NCI-H748 treated with DMSO at 0.1 percent for 48 hours (cell line): Measurements from ENCODE around the gene LBR.

Source experiments
- DNase-seq: peaks from one replicate; lab custom pipeline; 2025; lab: John Stamatoyannopoulos, UW

The LBR gene

GRCh38 chr1:225373155-225373554 lies 54.7 kb downstream of the LBR start:
- no peak for DNase-seq

DNA sequence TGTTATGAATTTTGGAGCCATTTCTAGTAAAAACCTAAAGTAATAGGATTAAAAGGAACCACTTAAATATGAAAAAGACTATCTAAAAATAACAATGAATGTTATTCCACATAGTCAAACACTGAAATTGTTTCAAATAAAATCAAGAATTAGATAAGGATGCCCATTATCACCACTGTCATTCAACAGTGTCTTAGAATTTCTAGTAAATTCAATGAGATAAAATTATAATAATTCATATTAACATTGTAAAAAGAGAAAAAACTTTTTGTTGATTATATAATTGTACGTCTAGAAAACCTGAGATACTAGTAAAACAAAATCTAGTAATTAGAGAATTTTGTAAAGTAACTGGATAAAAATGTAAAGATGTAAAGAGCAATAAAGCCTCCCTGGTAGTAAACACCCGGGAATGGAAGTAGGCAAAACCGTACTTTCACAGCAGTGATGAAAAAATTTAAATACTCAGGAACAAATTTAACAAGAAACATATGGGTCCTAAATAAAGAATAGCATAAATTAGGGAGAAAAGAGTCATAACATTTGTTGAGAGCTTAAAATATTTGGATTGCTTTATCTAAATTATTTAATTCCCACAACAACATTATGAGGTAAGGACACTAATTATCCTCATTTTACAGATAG lies 56.4 kb downstream of the LBR start:
- no peak for DNase-seq

- DNase-seq, result no peak
Observed at GRCh38 chr1:225368036-225368552, 59.7 kb downstream of the LBR start.

GRCh38 chr1:225366552-225366951 lies 61.3 kb downstream of the LBR start:
- no peak for DNase-seq

GRCh38 chr1:225366018-225366417 lies 61.8 kb downstream of the LBR start:
- no peak for DNase-seq

- no peak for DNase-seq
Observed at GRCh38 chr1:225364439-225364838, 63.4 kb downstream of the LBR start.

- no peak for DNase-seq
Observed at GRCh38 chr1:225362805-225363204, 65.0 kb downstream of the LBR start.

DNA sequence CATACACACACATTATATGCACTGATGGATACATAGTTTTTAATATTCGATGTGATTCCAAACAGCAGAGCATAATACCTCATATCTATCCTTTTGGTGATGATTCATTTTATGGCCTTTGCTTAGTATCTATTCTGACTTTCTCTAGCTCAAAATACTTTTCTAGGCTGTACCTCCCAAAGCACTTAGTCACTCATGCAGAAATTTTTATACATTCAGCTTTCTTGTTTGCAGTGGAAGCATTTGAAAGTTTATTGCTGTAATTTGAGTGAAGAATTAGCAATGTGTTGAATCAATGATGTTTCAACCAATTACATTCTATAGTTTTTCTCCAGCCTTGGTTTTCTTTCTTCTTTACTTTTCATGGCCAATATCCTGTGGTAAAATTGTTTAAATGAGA lies 66.7 kb downstream of the LBR start:
- no peak for DNase-seq

DNA sequence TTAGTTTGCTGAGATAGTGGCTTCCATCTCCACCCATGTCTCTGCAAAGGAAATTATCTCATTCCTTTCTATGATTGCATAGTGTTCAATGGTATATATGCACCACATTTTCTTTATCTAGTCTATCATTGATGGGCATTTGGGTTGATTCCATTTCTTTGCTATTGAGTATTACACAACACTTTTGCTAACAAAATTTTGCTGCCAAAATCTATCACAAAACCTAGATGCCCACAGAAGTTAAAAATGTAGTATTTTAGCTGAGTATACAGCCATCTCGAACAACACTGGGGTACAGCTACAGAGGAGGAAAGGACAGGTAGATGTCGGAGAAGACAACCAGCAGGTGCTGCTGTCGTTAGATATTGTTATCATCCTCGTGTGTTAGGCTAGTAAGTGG lies 67.7 kb downstream of the LBR start:
- DNase-seq, result no peak

DNA sequence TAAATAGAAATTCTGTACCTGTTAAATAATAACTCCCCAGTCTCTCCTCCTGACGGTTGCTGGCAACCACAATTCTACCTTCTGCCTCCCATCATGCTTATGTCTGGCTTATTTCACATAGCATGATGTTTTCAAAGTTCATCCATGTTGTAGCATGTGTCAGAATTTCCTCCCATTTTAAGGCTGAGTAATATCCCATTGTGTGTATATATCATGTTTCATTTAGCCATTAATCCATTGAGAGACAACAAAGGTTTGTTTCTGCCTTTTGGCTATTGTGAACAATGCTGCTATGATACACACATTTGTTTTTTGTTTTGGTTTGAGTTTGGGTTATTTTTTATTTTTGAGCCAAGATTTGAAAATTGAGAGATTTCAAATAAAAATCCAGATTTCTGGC lies 72.0 kb downstream of the LBR start:
- DNase-seq, result no peak

GRCh38 chr1:225354906-225355305 lies 72.9 kb downstream of the LBR start:
- DNase-seq, result no peak
